IMR-90 (cell line): ENCODE measurements around the gene EIF4G3. TPM values are rescaled to one million over a fixed set of nuclear protein-coding genes. Genes with fewer than 3 reads are reported as not detected.

Experiments used
- ATAC-seq: fragments of 200-7000 bp; cut with Tn5 transposase; 2 replicates; pipeline ENCODE4 v1.9.1; 2020; ENCODE audit warnings: low read depth, mild to moderate bottlenecking, moderate library complexity
- BruUV-seq: library from RNA; stranded (reverse); fragments of 400-500 nt; replicated peaks from 2 replicates; lab custom pipeline; 2021; lab: Mats Ljungman, UMichigan
- CTCF ChIA-PET: fragments of 300-600 bp; formaldehyde crosslinking; extraction: SDS; loops from one replicate; lab custom pipeline; 2021; ENCODE audit warnings: antibody characterized with exemption; lab: Yijun Ruan, JAX
- POLR2A ChIA-PET: fragments of 300-600 bp; sonication (Branson Sonifier 250); formaldehyde crosslinking; loops from one replicate; lab custom pipeline; 2022; ENCODE audit warnings: antibody characterized with exemption; ENCODE audit not compliant: unreplicated experiment; lab: Charles Lee
- DNase-seq: peaks from one replicate; pipeline ENCODE4 v3.0.0; 2013
- H2AFZ ChIP-seq: replicated peaks from 2 replicates; pipeline ENCODE3; 2013; ENCODE audit warnings: low read length, mild to moderate bottlenecking; ENCODE audit not compliant: poor library complexity
- H2AK5ac ChIP-seq: 2 replicates; pipeline ENCODE4 v1.6.1; 2013; ENCODE audit warnings: low read depth, low read length, inconsistent platforms
- H2AK9ac ChIP-seq: replicated peaks from 2 replicates; pipeline ENCODE3; 2013; ENCODE audit warnings: mild to moderate bottlenecking, low read depth, low read length, moderate library complexity; ENCODE audit not compliant: poor library complexity
- H2BK120ac ChIP-seq: 2 replicates; pipeline ENCODE4 v1.6.1; 2013; ENCODE audit warnings: low read depth, low read length, inconsistent platforms
- H2BK15ac ChIP-seq: 3 replicates; pipeline ENCODE4 v1.6.1; 2013; ENCODE audit warnings: low read depth, low read length, inconsistent platforms
- H2BK20ac ChIP-seq: 2 replicates; pipeline ENCODE4 v1.6.1; 2013; ENCODE audit warnings: low read depth, mild to moderate bottlenecking, inconsistent platforms, low read length, moderate library complexity
- H2BK5ac ChIP-seq: 2 replicates; pipeline ENCODE4 v1.6.1; 2013; ENCODE audit warnings: mild to moderate bottlenecking, low read depth, low read length, inconsistent platforms; ENCODE audit not compliant: poor library complexity, severe bottlenecking
- H3K14ac ChIP-seq: replicated peaks from 2 replicates; pipeline ENCODE4 v1.6.1; 2013; ENCODE audit warnings: low read depth, low read length, inconsistent platforms
- H3K18ac ChIP-seq: 2 replicates; pipeline ENCODE4 v1.6.1; 2013; ENCODE audit warnings: low read depth, low read length, control low read depth
- H3K23ac ChIP-seq: 2 replicates; pipeline ENCODE4 v1.6.1; 2013; ENCODE audit warnings: low read depth, low read length, inconsistent platforms
- H3K27ac ChIP-seq: 2 replicates; pipeline ENCODE4 v1.5.1; 2013; ENCODE audit warnings: mild to moderate bottlenecking, control low read depth, low read length; ENCODE audit not compliant: insufficient read depth
- H3K27me3 ChIP-seq: 2 replicates; pipeline ENCODE4 v1.6.1; 2013; ENCODE audit warnings: low read length; ENCODE audit not compliant: control insufficient read depth, insufficient read depth
- H3K36me3 ChIP-seq: 2 replicates; pipeline ENCODE4 v1.6.1; 2013; ENCODE audit warnings: low read length, mixed read lengths; ENCODE audit not compliant: control insufficient read depth, insufficient read depth
- H3K4ac ChIP-seq: 2 replicates; pipeline ENCODE4 v1.6.1; 2013; ENCODE audit warnings: low read depth, low read length, inconsistent platforms
- H3K4me1 ChIP-seq: 2 replicates; pipeline ENCODE4 v1.6.1; 2013; ENCODE audit warnings: low read length, mixed read lengths; ENCODE audit not compliant: control insufficient read depth, insufficient read depth
- H3K4me2 ChIP-seq: 2 replicates; pipeline ENCODE4 v1.6.1; 2013; ENCODE audit warnings: low read depth, mild to moderate bottlenecking, control low read depth, low read length, moderate library complexity
- H3K4me3 ChIP-seq: 2 replicates; pipeline ENCODE4 v1.5.1; 2013; ENCODE audit warnings: low read depth, mild to moderate bottlenecking, control low read depth, low read length, moderate library complexity; ENCODE audit not compliant: insufficient read depth
- H3K56ac ChIP-seq: 2 replicates; pipeline ENCODE4 v1.6.1; 2013; ENCODE audit warnings: low read length, inconsistent platforms; ENCODE audit not compliant: insufficient read depth; ENCODE audit errors: extremely low read depth
- H3K79me1 ChIP-seq, 2 experiments: 2 replicates each; pipeline ENCODE4 v1.6.1; 2013; ENCODE audit warnings: low read length in 2 of 2, inconsistent platforms in 1 of 2, low read depth in 1 of 2
- H3K9ac ChIP-seq: 2 replicates; pipeline ENCODE4 v1.6.1; 2013; ENCODE audit warnings: low read depth, low read length, control low read depth
- H3K9me1 ChIP-seq: 2 replicates; pipeline ENCODE4 v1.6.1; 2013; ENCODE audit warnings: low read length, inconsistent platforms; ENCODE audit not compliant: insufficient read depth
- H3K9me3 ChIP-seq: 2 replicates; pipeline ENCODE4 v1.6.1; 2013; ENCODE audit warnings: low read length; ENCODE audit not compliant: control insufficient read depth, insufficient read depth
- H4K20me1 ChIP-seq: 2 replicates; pipeline ENCODE4 v1.6.1; 2013; ENCODE audit warnings: low read length, inconsistent platforms; ENCODE audit not compliant: insufficient read depth
- H4K5ac ChIP-seq: 2 replicates; pipeline ENCODE4 v1.6.1; 2013; ENCODE audit warnings: mild to moderate bottlenecking, low read depth, low read length, control low read depth
- H4K8ac ChIP-seq, 2 experiments: 2 replicates each; pipeline ENCODE4 v1.6.1; 2013; ENCODE audit warnings: low read depth in 2 of 2, low read length in 2 of 2, control low read depth in 1 of 2, inconsistent platforms in 1 of 2
- H4K91ac ChIP-seq: 2 replicates; pipeline ENCODE4 v1.6.1; 2013; ENCODE audit warnings: low read depth, low read length, inconsistent platforms; ENCODE audit not compliant: insufficient read depth
- CEBPB ChIP-seq: IDR thresholded peaks from 2 replicates; pipeline ENCODE4 v1.6.1; 2012; ENCODE audit warnings: low read depth, low read length, improper control_type of control experiment
- CHD1 ChIP-seq: IDR thresholded peaks from 2 replicates; pipeline ENCODE4 v1.6.1; 2012; ENCODE audit warnings: low read depth, low read length, improper control_type of control experiment
- ELK1 ChIP-seq: fragments of 150-350 bp; IDR thresholded peaks from 2 replicates; pipeline ENCODE4 v1.6.1; 2016; ENCODE audit warnings: low read depth, mild to moderate bottlenecking, low read length, moderate library complexity, borderline replicate concordance
- FOS ChIP-seq: fragments of 150-350 bp; IDR thresholded peaks from 2 replicates; pipeline ENCODE4 v1.6.1; 2016; ENCODE audit warnings: low read depth, low read length
- MAFK ChIP-seq: IDR thresholded peaks from 2 replicates; pipeline ENCODE4 v1.6.1; 2012; ENCODE audit warnings: low read depth, low read length, improper control_type of control experiment
- MAZ ChIP-seq: IDR thresholded peaks from 2 replicates; pipeline ENCODE4 v1.6.1; 2012; ENCODE audit warnings: low read depth, mild to moderate bottlenecking, low read length, improper control_type of control experiment, moderate library complexity, borderline replicate concordance
- NFE2L2 ChIP-seq: fragments of 150-350 bp; IDR thresholded peaks from 2 replicates; pipeline ENCODE4 v1.6.1; 2016; ENCODE audit warnings: low read depth, mild to moderate bottlenecking, low read length
- POLR2A ChIP-seq: IDR thresholded peaks from 2 replicates; pipeline ENCODE4 v1.6.1; 2012; ENCODE audit warnings: mild to moderate bottlenecking, low read depth, low read length
- RFX5 ChIP-seq: IDR thresholded peaks from 2 replicates; pipeline ENCODE4 v1.8.0; 2012; ENCODE audit warnings: low read depth, mild to moderate bottlenecking, low read length, moderate library complexity
- SMC3 ChIP-seq: fragments of 150-350 bp; IDR thresholded peaks from 2 replicates; pipeline ENCODE4 v1.6.1; 2016; ENCODE audit warnings: low read depth, mild to moderate bottlenecking, antibody characterized with exemption, low read length, moderate library complexity
- WGBS, 2 experiments: methylation state at CpG; one replicate each; pipeline versions ENCODE4 v1.1.5 to v1.1.7; 2013; ENCODE audit warnings: missing lambda C conversion rate in 2 of 2; ENCODE audit not compliant: insufficient read length in 1 of 2; ENCODE audit errors: extremely low coverage in 2 of 2; 5-methylcytosine and 5-hydroxymethylcytosine counted together
- dilution Hi-C: fragments of 300-500 bp; cut with HindIII; formaldehyde crosslinking; loops from one replicate; pipeline ENCODE4 v1.14.3; 2018; ENCODE audit warnings: low sequenced_read_pairs; ENCODE audit not compliant: unreplicated experiment
- in situ Hi-C: fragments of 300-500 bp; cut with MboI; formaldehyde crosslinking; loops from 3 replicates; pipeline ENCODE4 v1.14.3; 2019; ENCODE audit warnings: low sequenced_read_pairs, inconsistent platforms, mixed read lengths
- intact Hi-C: fragments of 100-400 bp; cut with micrococcal nuclease; formaldehyde crosslinking; loops from 2 replicates; pipeline ENCODE4 v1.10.0; 2022
- polyA plus RNA-seq, 3 experiments: library from polyadenylated mRNA; depleted of rRNA; stranded (reverse); fragments of >200 nt; gene quantifications; 2 replicates each; pipeline ENCODE4 v1.2.3, GENCODE V29; 2012; ENCODE audit warnings: low replicate concordance in 1 of 3
- total RNA-seq: library from RNA; depleted of rRNA; stranded (reverse); fragments of >200 nt; gene quantifications from 2 replicates; pipeline ENCODE4 v1.2.3, GENCODE V29; 2012

EIF4G3 gene
- total and polyA plus RNA-seq, 2 of the 4 experiments (the other 2 are of a cell fraction) = 25.8 to 49.2 TPM

GRCh38 chr1:21216835-21217811, 40.4 kb upstream of the EIF4G3 start (continued):
- no peak for TF ChIP-seq ELK1

GRCh38 chr1:21212126-21212525, 35.4 kb upstream of the EIF4G3 start:
- Histone ChIP-seq H3K9me1 (peaks cover 7% of the 10 kb centered on the region), H4K5ac (no peak overlapping the region), H2AK9ac (no peak overlapping the region), H3K27me3 (no peaks in the 10 kb centered on the region), H3K4me3 (no peak overlapping the region), H4K8ac (no peak overlapping the region), H3K14ac (no peak overlapping the region), H3K9ac (no peak overlapping the region), H3K27ac (no peak overlapping the region), H4K20me1 (no peaks in the 10 kb centered on the region), H3K56ac (no peak overlapping the region), H4K91ac (no peak overlapping the region), H3K9me3 (no peaks in the 10 kb centered on the region), H3K4ac (no peak overlapping the region), H2BK120ac (no peak overlapping the region), H2AFZ (no peak overlapping the region), H2BK15ac (no peak overlapping the region), H3K23ac (no peak overlapping the region), H3K4me1 (no peaks in the 10 kb centered on the region), H3K79me1 (no peaks in the 10 kb centered on the region), H2BK5ac (no peak overlapping the region), H2AK5ac (0 out of 2 replicates have a peak overlapping the region, but pooled peaks have one; percentile 8), H3K18ac (no peak overlapping the region), H3K36me3 (no peaks in the 10 kb centered on the region), H3K4me2 (no peak overlapping the region), H2BK20ac (no peak overlapping the region)
- no TSS peak for BruUV-seq
- intact Hi-C loops = no loop called here
- ATAC-seq (peak; percentile 58), DNase-seq (peak; percentile 38)
- WGBS, 2 experiments = 0% methylated on average over 3 of the region's 3 CpGs; no CpG with 5 or more reads in 1 of the 2 experiments
- dilution Hi-C loops = no loop called here
- CTCF ChIA-PET = interaction anchor here (0.7 to 1.1 kb wide), 2 partner anchors 13 to 158 kb away, joined by 4 to 6 read pairs; no protein-coding TSS in a partner anchor
- POLR2A ChIA-PET = no interaction called here
- in situ Hi-C loops = loop anchor here (25.0 kb wide), 1 partner anchor 675 kb away; no protein-coding TSS in a partner anchor
- no peak for TF ChIP-seq FOS
- no peak for TF ChIP-seq CEBPB
- no peak for TF ChIP-seq RFX5
- no peak for TF ChIP-seq CHD1
- TF ChIP-seq POLR2A = no peak
- no peak for TF ChIP-seq NFE2L2
- no peak for TF ChIP-seq MAZ
- no peak for TF ChIP-seq MAFK
- TF ChIP-seq SMC3 = no peak
